K562 (cell line): ENCODE measurements around the gene SIRT3. TPM values are rescaled to one million over a fixed set of nuclear protein-coding genes. Genes with fewer than 3 reads are reported as not detected.

Experiments used
- ATF7 ChIP-seq: fragments of 450-650 bp; IDR thresholded peaks from 2 replicates; pipeline ENCODE4 v1.7.1; 2014; ENCODE audit warnings: mild to moderate bottlenecking, moderate library complexity
- CBFA2T2 ChIP-seq: fragments of 450-650 bp; conservative IDR thresholded peaks from 2 replicates; pipeline ENCODE4 v1.6.1; 2017; ENCODE audit warnings: mild to moderate bottlenecking
- CHD2 ChIP-seq: IDR thresholded peaks from 2 replicates; pipeline ENCODE4 v1.6.1; 2011; ENCODE audit warnings: low read depth, low read length
- CXXC5 ChIP-seq: fragments of 250-450 bp; sonication (Bioruptor Pico); IDR thresholded peaks from 2 replicates; pipeline ENCODE4 v1.8.0; 2022; ENCODE audit warnings: inconsistent platforms, mild to moderate bottlenecking, moderate library complexity
- EP300 ChIP-seq: IDR thresholded peaks from 2 replicates; pipeline ENCODE4 v1.6.1; 2012; ENCODE audit warnings: low read length, improper control_type of control experiment
- HNRNPUL1 ChIP-seq: fragments of 200-400 bp; formaldehyde crosslinking; IDR thresholded peaks from 2 replicates; pipeline ENCODE4 v1.6.1; 2017; ENCODE audit warnings: low read length
- MIER1 ChIP-seq: fragments of 450-650 bp; IDR thresholded peaks from 2 replicates; pipeline ENCODE4 v1.6.1; 2016; ENCODE audit warnings: antibody characterized with exemption, mild to moderate bottlenecking, low read depth
- NR4A1 ChIP-seq, 2 experiments: fragments of 250-450 bp in 1 of 2; fragments of 450-650 bp in 1 of 2; sonication (Bioruptor Pico) in 1 of 2; IDR thresholded peaks; 2 replicates each; pipeline versions ENCODE4 v1.4.0 to v1.6.1; 2016 to 2020; ENCODE audit warnings: mild to moderate bottlenecking in 2 of 2, missing compliant biosample characterization in 1 of 2, missing genetic modification characterization in 1 of 2, moderate library complexity in 1 of 2
- NUFIP1 ChIP-seq: fragments of 450-650 bp; IDR thresholded peaks from 2 replicates; pipeline ENCODE4 v1.6.1; 2018; ENCODE audit not compliant: partially characterized antibody
- PHB2 ChIP-seq: fragments of 450-650 bp; IDR thresholded peaks from 2 replicates; pipeline ENCODE4 v1.6.1; 2017; ENCODE audit warnings: low read depth
- PHF21A ChIP-seq: fragments of 450-650 bp; IDR thresholded peaks from 2 replicates; pipeline ENCODE4 v1.6.1; 2017; ENCODE audit warnings: low read depth, borderline replicate concordance
- TCFL5 ChIP-seq: fragments of 250-450 bp; sonication (Bioruptor Pico); conservative IDR thresholded peaks from 2 replicates; pipeline ENCODE4 v1.6.1; 2021; ENCODE audit warnings: mild to moderate bottlenecking, moderate library complexity, matching md5 sums
- XRCC3 ChIP-seq: fragments of 450-650 bp; IDR thresholded peaks from 2 replicates; pipeline ENCODE4 v1.6.1; 2017; ENCODE audit warnings: mild to moderate bottlenecking, moderate library complexity
- ZNF165 ChIP-seq: fragments of 250-450 bp; sonication (Bioruptor Pico); IDR thresholded peaks from 2 replicates; pipeline ENCODE4 v1.4.0; 2020; ENCODE audit warnings: borderline replicate concordance
- ZNF41 ChIP-seq: fragments of 250-450 bp; sonication (Bioruptor Pico); conservative IDR thresholded peaks from 2 replicates; pipeline ENCODE4 v1.4.0; 2020; ENCODE audit warnings: mild to moderate bottlenecking
- ZNF507 ChIP-seq: conservative IDR thresholded peaks from 2 replicates; pipeline ENCODE4 v1.6.1; 2017; ENCODE audit warnings: missing genetic modification characterization, missing compliant biosample characterization
- ZNF707 ChIP-seq: fragments of 250-450 bp; sonication (Bioruptor Pico); conservative IDR thresholded peaks from 2 replicates; pipeline ENCODE4 v1.8.0; 2022; ENCODE audit warnings: inconsistent platforms, mild to moderate bottlenecking, moderate library complexity
- ZNF717 ChIP-seq: fragments of 250-450 bp; sonication (Bioruptor Pico); IDR thresholded peaks from 2 replicates; pipeline ENCODE4 v1.5.0; 2021
- polyA plus RNA-seq, 8 experiments: library from polyadenylated mRNA; depleted of rRNA in 4 of 8; stranded (reverse) in 5 of 8; unstranded in 3 of 8; fragments of >200 nt; fragmentation: Nextera tagmentation in 2 of 8; fragmentation: Illumina TruSeq in 1 of 8; extraction: Ambion mirVana in 2 of 8; extraction: Trizol in 1 of 8; gene quantifications; 2 replicates each; pipeline versions ENCODE4 v1.2.1 to v1.2.3, GENCODE V29; 2011 to 2014; ENCODE audit warnings: inconsistent platforms in 1 of 8, missing spikeins in 1 of 8
- total RNA-seq, 7 experiments: library from RNA; depleted of rRNA in 6 of 7; stranded (reverse); fragments of >200 nt in 6 of 7; fragmentation: Illumina TruSeq in 2 of 7; extraction: Trizol in 2 of 7; gene quantifications; 2 replicates each; pipeline versions ENCODE4 v1.2.1 to v1.2.3, GENCODE V29; 2011 to 2021; ENCODE audit warnings: low replicate concordance in 1 of 7
- TF ChIP-seq, protein P1 (sequence below), 2 experiments: fragments of 450-650 bp in 1 of 2; sonication (generic) in 1 of 2; formaldehyde crosslinking in 1 of 2; IDR thresholded peaks in 1 of 2; conservative IDR thresholded peaks in 1 of 2; 2 replicates each; pipeline versions ENCODE4 v1.6.1 to v1.8.1; 2016 to 2023; ENCODE audit warnings: mild to moderate bottlenecking in 2 of 2, moderate library complexity in 2 of 2, inconsistent platforms in 1 of 2, missing genetic modification reagents in 1 of 2
- TF ChIP-seq, protein P2 (sequence below): fragments of 200-800 bp; sonication (Bioruptor generic); IDR thresholded peaks from 2 replicates; pipeline ENCODE4 v1.6.1; 2017; ENCODE audit warnings: missing genetic modification characterization, missing compliant biosample characterization
- TF ChIP-seq, protein P3 (sequence below): sonication (generic); formaldehyde crosslinking; IDR thresholded peaks from 2 replicates; pipeline ENCODE4 v1.5.0; 2020; ENCODE audit warnings: missing genetic modification reagents
- TF ChIP-seq, protein P4 (sequence below): sonication (generic); formaldehyde crosslinking; IDR thresholded peaks from 2 replicates; pipeline ENCODE4 v1.8.0; 2022; ENCODE audit warnings: mild to moderate bottlenecking, missing genetic modification reagents
- TF ChIP-seq, protein P5 (sequence below): fragments of 450-650 bp; IDR thresholded peaks from 2 replicates; pipeline ENCODE4 v1.6.1; 2017; ENCODE audit warnings: antibody characterized with exemption

Gene SIRT3
- total and polyA plus RNA-seq, 9 of the 15 experiments (the other 6 are each of a cell fraction or from before 2014, with no cell fraction given) = 1.9 to 27.5 (median 14.5) TPM

DNA sequence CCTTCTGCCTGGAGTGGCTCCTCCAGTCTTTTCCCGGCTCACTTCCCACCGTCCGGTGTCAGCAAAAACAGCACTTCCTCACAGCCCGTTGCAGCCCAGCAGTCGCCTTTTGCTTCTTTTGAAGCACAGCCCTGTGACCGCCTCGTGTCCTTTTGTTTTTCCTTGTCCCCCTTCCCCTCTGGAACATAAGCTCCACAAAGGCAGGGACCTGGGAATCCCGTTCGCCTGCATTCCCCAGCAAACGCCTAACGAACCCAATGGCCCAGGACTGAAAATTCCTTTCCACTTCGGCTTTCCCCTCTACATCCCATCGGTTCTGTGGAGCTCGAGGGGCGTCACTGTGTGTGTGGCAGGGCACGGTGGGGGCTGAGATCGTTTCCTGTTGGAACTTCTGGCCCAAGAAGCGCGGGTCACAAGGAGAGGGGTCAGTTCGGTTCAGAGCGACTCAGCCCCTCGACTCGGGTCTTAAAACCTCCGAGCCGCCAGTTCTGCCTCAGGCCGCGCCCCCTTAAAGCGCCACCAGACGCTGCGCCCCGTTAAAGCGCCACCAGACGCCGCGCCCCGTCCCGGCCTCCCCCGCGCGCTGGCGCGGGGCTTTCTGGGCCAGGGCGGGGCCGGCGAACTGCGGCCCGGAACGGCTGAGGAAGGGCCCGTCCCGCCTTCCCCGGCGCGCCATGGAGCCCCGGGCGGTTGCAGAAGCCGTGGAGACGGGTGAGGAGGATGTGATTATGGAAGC lies 27.8 kb downstream of the SIRT3 start (continued):
- TF ChIP-seq CHD2 (no peak), ZNF717 (CRISPR knock-in tag) (no peak), XRCC3 (no peak), ZNF707 (CRISPR knock-in tag) (no peak), EP300 (no peak; the same call in 1 of the 2 replicates), PHF21A (no peak), CBFA2T2 (no peak), ZNF41 (no peak), NR4A1 (CRISPR knock-in tag; IDR thresholded peaks at IDR 0.05) (no peak), NR4A1 (tag; IDR thresholded peaks at IDR 0.05) (0 out of 2 replicates have a peak, but pooled peaks have one; percentile 6), CXXC5 (CRISPR knock-in tag) (peak; percentile 94), TCFL5 (CRISPR knock-in tag) (no peak), ZNF507 (tag) (no peak), MIER1 (no peak), ZNF165 (no peak), NUFIP1 (no peak), HNRNPUL1 (no peak), ATF7 (peak; percentile 68), PHB2 (no peak)
- TF ChIP-seq, protein P1, sequence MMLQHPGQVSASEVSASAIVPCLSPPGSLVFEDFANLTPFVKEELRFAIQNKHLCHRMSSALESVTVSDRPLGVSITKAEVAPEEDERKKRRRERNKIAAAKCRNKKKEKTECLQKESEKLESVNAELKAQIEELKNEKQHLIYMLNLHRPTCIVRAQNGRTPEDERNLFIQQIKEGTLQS (IDR thresholded peaks at IDR 0.05) = no peak
- TF ChIP-seq, protein P1 (CRISPR knock-in tag; conservative IDR thresholded peaks at IDR 0.05) = no peak
- TF ChIP-seq, protein P2, sequence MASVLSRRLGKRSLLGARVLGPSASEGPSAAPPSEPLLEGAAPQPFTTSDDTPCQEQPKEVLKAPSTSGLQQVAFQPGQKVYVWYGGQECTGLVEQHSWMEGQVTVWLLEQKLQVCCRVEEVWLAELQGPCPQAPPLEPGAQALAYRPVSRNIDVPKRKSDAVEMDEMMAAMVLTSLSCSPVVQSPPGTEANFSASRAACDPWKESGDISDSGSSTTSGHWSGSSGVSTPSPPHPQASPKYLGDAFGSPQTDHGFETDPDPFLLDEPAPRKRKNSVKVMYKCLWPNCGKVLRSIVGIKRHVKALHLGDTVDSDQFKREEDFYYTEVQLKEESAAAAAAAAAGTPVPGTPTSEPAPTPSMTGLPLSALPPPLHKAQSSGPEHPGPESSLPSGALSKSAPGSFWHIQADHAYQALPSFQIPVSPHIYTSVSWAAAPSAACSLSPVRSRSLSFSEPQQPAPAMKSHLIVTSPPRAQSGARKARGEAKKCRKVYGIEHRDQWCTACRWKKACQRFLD (CRISPR knock-in tag) = peak; percentile 90; the same call in 1 of the 2 replicates
- TF ChIP-seq, protein P3, sequence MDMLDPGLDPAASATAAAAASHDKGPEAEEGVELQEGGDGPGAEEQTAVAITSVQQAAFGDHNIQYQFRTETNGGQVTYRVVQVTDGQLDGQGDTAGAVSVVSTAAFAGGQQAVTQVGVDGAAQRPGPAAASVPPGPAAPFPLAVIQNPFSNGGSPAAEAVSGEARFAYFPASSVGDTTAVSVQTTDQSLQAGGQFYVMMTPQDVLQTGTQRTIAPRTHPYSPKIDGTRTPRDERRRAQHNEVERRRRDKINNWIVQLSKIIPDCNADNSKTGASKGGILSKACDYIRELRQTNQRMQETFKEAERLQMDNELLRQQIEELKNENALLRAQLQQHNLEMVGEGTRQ (CRISPR knock-in tag) = no peak
- TF ChIP-seq, protein P4, sequence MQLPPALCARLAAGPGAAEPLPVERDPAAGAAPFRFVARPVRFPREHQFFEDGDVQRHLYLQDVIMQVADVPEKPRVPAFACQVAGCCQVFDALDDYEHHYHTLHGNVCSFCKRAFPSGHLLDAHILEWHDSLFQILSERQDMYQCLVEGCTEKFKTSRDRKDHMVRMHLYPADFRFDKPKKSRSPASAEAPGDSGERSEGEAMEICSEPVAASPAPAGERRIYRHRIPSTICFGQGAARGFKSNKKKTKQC = no peak
- TF ChIP-seq, protein P5, sequence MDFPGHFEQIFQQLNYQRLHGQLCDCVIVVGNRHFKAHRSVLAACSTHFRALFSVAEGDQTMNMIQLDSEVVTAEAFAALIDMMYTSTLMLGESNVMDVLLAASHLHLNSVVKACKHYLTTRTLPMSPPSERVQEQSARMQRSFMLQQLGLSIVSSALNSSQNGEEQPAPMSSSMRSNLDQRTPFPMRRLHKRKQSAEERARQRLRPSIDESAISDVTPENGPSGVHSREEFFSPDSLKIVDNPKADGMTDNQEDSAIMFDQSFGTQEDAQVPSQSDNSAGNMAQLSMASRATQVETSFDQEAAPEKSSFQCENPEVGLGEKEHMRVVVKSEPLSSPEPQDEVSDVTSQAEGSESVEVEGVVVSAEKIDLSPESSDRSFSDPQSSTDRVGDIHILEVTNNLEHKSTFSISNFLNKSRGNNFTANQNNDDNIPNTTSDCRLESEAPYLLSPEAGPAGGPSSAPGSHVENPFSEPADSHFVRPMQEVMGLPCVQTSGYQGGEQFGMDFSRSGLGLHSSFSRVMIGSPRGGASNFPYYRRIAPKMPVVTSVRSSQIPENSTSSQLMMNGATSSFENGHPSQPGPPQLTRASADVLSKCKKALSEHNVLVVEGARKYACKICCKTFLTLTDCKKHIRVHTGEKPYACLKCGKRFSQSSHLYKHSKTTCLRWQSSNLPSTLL = no peak
